ENCODE data around the gene ESR1. TPM values are rescaled to one million over a fixed set of nuclear protein-coding genes. Genes with fewer than 3 reads are reported as not detected.
"Not testable (repeated sequence)": the region's sequence is repeated elsewhere in the genome, so short reads cannot be mapped to it uniquely, and the experiment has no call there.

The ESR1 gene
- total RNA-seq, 2 experiments from 2014 or later, result 0.04 to 0.48 TPM

GRCh38 chr6:151958332-151958731 lies 150.8 kb downstream of the ESR1 start:
- no peak for ATAC-seq
- ChIA-PET POLR2A (no interaction called here), CTCF (no interaction called here)
- H3K27me3 Mint-ChIP-seq, result peaks cover 18% of the 10 kb centered on the region
- intact Hi-C loops (cut with DNase I, micrococcal nuclease), result no loop called here
- H3K27ac Mint-ChIP-seq, result no peak overlapping the region
- peaks cover 16% of the 10 kb centered on the region for H3K4me1 Mint-ChIP-seq
- H3K4me3 Mint-ChIP-seq, result no peak overlapping the region
- no peak for DNase-seq
- H3K9me3 Mint-ChIP-seq (ENCODE audit: low read depth), result peaks cover 7% of the 10 kb centered on the region
- no peaks in the 10 kb centered on the region for H3K36me3 Mint-ChIP-seq (ENCODE audit: low read depth)

DNA sequence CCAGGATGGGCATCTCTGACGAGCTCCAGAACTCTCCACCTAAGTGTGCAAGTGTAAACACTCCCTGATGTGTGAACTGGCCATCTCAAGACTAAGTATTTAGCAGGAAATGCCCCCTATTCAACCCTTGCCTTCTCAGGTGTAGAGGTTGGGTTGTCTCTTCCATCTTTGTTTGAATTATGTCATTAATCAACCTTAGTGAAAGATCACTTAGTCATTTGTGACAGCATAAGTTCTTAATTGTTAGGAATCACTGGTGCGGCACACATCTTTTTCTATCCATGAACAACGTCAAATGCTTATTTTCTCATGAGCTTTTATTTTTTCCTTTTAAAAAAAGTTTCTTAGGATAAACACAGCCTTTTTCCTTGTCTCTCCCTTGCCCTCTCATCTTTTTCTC lies 151.6 kb downstream of the ESR1 start:
- Mint-ChIP-seq H3K36me3 (ENCODE audit: low read depth) (no peaks in the 10 kb centered on the region), H3K4me1 (peaks cover 18% of the 10 kb centered on the region), H3K9me3 (ENCODE audit: low read depth) (peaks cover 7% of the 10 kb centered on the region), H3K27ac (no peak overlapping the region), H3K27me3 (peaks cover 20% of the 10 kb centered on the region), H3K4me3 (no peak overlapping the region)
- intact Hi-C loops (cut with DNase I, micrococcal nuclease), result no loop called here
- ChIA-PET POLR2A (no interaction called here), CTCF (interaction anchor here (1.4 kb wide), 1 partner anchor 136 kb away, joined by 3 read pairs; no protein-coding TSS in a partner anchor)
- DNase-seq (no peak), ATAC-seq (no peak)

DNA sequence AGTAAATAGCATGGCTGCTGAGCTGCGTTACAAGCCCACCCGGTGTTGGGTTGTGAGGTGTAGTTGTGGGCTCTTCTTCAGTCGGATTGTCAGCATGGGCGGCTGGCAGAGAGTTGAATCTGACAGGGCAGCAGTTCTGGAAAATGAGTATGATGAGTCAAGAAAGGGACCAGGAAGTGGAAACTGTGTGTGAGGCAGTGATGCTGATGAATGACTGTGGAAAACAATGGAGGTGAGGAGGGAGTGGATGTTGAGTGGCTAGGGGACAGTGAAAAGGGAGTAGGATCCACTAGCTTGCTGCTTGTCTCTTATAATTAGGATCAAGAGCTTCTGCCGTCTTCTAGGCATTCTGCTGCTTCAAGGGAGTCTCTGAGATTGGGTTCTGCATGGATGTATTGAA lies 154.3 kb downstream of the ESR1 start:
- POLR2A ChIA-PET, result no interaction called here
- peaks cover 23% of the 10 kb centered on the region for H3K27me3 Mint-ChIP-seq
- DNase-seq (peak; percentile 9), ATAC-seq (peak; percentile 66)
- CTCF ChIA-PET, result interaction anchor here (0.9 to 1.0 kb wide), 2 partner anchors 9 to 10 kb away, joined by 3 to 4 read pairs; no protein-coding TSS in a partner anchor
- peaks cover 18% of the 10 kb centered on the region for H3K4me1 Mint-ChIP-seq
- H3K4me3 Mint-ChIP-seq, result no peak overlapping the region
- no peaks in the 10 kb centered on the region for H3K36me3 Mint-ChIP-seq (ENCODE audit: low read depth)
- no peak overlapping the region for H3K27ac Mint-ChIP-seq
- H3K9me3 Mint-ChIP-seq (ENCODE audit: low read depth), result peaks cover 7% of the 10 kb centered on the region
- intact Hi-C loops (cut with DNase I, micrococcal nuclease), result loop anchor here (5.0 to 10.0 kb wide), 3 partner anchors 195 to 285 kb away; no protein-coding TSS in a partner anchor

DNA sequence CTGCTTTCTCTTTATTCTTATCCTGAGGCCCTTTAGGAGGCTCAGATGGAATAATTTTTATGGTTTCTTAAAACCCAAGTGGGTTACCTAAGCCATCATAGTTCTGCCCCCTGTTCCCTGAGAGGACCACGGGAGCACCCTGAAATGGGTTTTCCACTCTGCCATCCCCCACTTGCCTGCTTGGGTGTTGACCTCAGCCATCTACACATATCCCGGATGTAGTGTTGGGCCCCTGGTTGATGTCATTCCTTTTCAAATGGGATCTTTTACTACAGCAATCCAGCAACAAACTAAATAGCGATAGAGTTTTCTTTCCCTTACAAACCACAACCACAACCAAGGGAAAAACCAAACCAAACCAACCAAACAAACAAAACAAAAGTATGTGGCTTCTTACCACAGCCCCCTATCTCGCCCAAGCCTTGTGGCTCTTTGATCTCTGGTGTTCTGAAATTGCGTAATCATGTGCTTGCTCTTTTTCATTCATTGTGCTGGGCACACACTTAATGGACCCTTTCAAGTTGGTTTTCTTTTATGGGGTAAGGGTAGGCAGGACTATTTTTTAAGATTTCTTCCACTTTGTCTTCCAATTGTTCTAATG lies 154.9 kb downstream of the ESR1 start:
- ChIA-PET POLR2A (no interaction called here), CTCF (interaction anchor here (1.0 kb wide), 1 partner anchor 9 kb away, joined by 4 read pairs; no protein-coding TSS in a partner anchor)
- Mint-ChIP-seq H3K4me3 (no peak overlapping the region), H3K4me1 (peaks cover 18% of the 10 kb centered on the region), H3K9me3 (ENCODE audit: low read depth) (peaks cover 7% of the 10 kb centered on the region), H3K27me3 (peaks cover 27% of the 10 kb centered on the region), H3K27ac (no peak overlapping the region), H3K36me3 (ENCODE audit: low read depth) (peaks cover 1% of the 10 kb centered on the region)
- peak; percentile 72 for ATAC-seq
- peak; percentile 16 for DNase-seq
- intact Hi-C loops (cut with DNase I, micrococcal nuclease), result loop anchor here (5.0 to 10.0 kb wide), 3 partner anchors 195 to 285 kb away; no protein-coding TSS in a partner anchor

DNA sequence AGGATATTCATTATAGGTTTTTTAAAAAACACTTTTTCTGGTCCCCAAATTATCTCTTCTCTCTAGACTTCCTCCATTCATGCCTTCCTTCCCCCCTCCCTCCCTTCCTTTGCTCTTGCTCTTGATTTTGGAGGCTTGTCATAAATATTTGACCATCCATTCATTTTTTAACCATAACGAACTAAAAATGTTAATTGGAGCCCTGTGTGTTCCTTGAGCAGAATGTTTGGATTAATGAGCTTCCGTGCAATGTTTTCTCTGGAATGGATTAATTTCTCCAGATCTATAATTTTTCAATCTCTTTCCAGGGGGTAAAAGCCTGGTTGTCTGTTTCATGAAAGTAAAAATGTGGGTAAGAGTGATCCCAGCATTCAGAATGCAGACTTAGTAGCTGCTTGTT lies 155.5 kb downstream of the ESR1 start:
- peaks cover 7% of the 10 kb centered on the region for H3K9me3 Mint-ChIP-seq (ENCODE audit: low read depth)
- intact Hi-C loops (cut with DNase I, micrococcal nuclease), result loop anchor here (5.0 to 10.0 kb wide), 3 partner anchors 196 to 286 kb away; no protein-coding TSS in a partner anchor
- ATAC-seq (no peak), DNase-seq (no peak)
- peaks cover 4% of the 10 kb centered on the region for H3K36me3 Mint-ChIP-seq (ENCODE audit: low read depth)
- peaks cover 29% of the 10 kb centered on the region for H3K27me3 Mint-ChIP-seq
- no peak overlapping the region for H3K27ac Mint-ChIP-seq
- no peak overlapping the region for H3K4me3 Mint-ChIP-seq
- CTCF ChIA-PET, result interaction anchor here (0.8 to 1.4 kb wide), 2 partner anchors 13 to 527 kb away, joined by 3 read pairs; no protein-coding TSS in a partner anchor
- POLR2A ChIA-PET, result no interaction called here
- peaks cover 18% of the 10 kb centered on the region for H3K4me1 Mint-ChIP-seq

- H3K36me3 Mint-ChIP-seq (ENCODE audit: low read depth); ATAC-seq; DNase-seq; H3K4me3 Mint-ChIP-seq; H3K27ac Mint-ChIP-seq; POLR2A ChIA-PET; H3K9me3 Mint-ChIP-seq (ENCODE audit: low read depth): not testable (repeated sequence)
- intact Hi-C loops (cut with DNase I, micrococcal nuclease), result loop anchor here (5.0 to 10.0 kb wide), 3 partner anchors 197 to 287 kb away; no protein-coding TSS in a partner anchor
- CTCF ChIA-PET, result interaction anchor here (0.7 kb wide), 1 partner anchor 66 kb away, joined by 3 read pairs; no protein-coding TSS in a partner anchor
- Mint-ChIP-seq H3K4me1 (peaks cover 18% of the 10 kb centered on the region), H3K27me3 (peaks cover 34% of the 10 kb centered on the region)
Measured at GRCh38 chr6:151964412-151964811, 156.9 kb downstream of the ESR1 start.

DNA sequence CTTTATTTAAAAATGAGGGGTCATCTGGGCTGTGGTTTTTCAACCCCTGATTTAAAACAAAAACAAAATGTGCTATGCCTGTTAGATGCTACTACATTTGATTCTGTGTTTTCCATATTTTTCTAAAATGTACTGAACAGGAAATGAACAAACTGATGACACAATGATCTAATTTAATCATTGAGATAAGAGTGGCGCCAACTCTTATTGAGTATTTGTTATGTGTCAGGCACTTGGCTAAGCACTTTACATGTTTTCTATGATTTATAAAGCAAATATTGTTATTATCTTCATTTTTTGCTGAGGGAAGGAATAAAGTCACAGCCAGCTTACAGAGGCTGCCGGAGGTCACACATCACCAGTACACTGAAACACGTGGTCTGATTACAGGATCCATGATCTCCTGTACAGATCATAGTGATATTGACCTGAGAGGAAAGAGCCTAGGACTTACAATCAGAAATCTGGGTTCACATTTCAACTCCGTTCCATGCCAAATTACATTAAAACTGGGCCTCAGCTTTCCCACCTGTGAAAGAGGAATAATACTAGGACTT lies 166.7 kb downstream of the ESR1 start:
- no peak for ATAC-seq
- DNase-seq, result no peak
- intact Hi-C loops (cut with DNase I, micrococcal nuclease), result no loop called here
- no peaks in the 10 kb centered on the region for H3K36me3 Mint-ChIP-seq (ENCODE audit: low read depth)
- CTCF ChIA-PET, result no interaction called here
- H3K4me1 Mint-ChIP-seq, result no peaks in the 10 kb centered on the region
- no peak overlapping the region for H3K27ac Mint-ChIP-seq
- peaks cover 2% of the 10 kb centered on the region for H3K27me3 Mint-ChIP-seq
- POLR2A ChIA-PET, result no interaction called here
- no peak overlapping the region for H3K4me3 Mint-ChIP-seq
- no peaks in the 10 kb centered on the region for H3K9me3 Mint-ChIP-seq (ENCODE audit: low read depth)

GRCh38 chr6:151975795-151976194 lies 168.3 kb downstream of the ESR1 start:
- CTCF ChIA-PET, result interaction anchor here (1.2 kb wide), 1 partner anchor 12 kb away, joined by 3 read pairs; no protein-coding TSS in a partner anchor
- intact Hi-C loops (cut with DNase I, micrococcal nuclease), result no loop called here
- Mint-ChIP-seq H3K27me3 (peaks cover 2% of the 10 kb centered on the region), H3K36me3 (ENCODE audit: low read depth) (no peaks in the 10 kb centered on the region), H3K27ac (no peak overlapping the region), H3K9me3 (ENCODE audit: low read depth) (no peaks in the 10 kb centered on the region), H3K4me1 (no peaks in the 10 kb centered on the region), H3K4me3 (no peak overlapping the region)
- DNase-seq, result no peak
- POLR2A ChIA-PET, result no interaction called here
- no peak for ATAC-seq

DNA sequence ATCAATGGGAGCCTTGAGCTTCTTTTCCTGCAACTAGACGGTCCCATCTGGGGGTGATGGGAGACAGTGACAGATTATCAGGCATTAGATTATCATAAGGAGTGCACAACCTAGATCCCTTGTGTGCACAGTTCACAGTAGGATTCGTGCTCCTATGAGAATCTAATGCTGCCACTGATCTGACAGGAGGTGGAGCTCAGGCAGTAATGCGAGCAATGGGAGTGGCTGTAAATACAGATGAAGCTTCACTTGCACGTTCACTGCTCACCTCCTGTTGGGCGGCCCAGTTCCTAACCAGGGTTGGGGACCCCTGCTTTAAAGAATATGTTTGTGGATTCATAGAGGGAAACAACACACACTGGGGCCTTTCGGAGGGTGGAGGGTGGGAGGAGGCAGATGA lies 180.7 kb downstream of the ESR1 start:
- H3K4me1 Mint-ChIP-seq; H3K9me3 Mint-ChIP-seq (ENCODE audit: low read depth); DNase-seq; H3K36me3 Mint-ChIP-seq (ENCODE audit: low read depth); H3K27ac Mint-ChIP-seq; POLR2A ChIA-PET; H3K4me3 Mint-ChIP-seq; H3K27me3 Mint-ChIP-seq; ATAC-seq; CTCF ChIA-PET; intact Hi-C loops (cut with DNase I, micrococcal nuclease): not testable (repeated sequence)

- DNase-seq, result no peak
- Mint-ChIP-seq H3K36me3 (ENCODE audit: low read depth) (no peaks in the 10 kb centered on the region), H3K4me3 (no peak overlapping the region), H3K27ac (no peak overlapping the region), H3K4me1 (no peaks in the 10 kb centered on the region), H3K27me3 (no peaks in the 10 kb centered on the region), H3K9me3 (ENCODE audit: low read depth) (no peaks in the 10 kb centered on the region)
- CTCF ChIA-PET, result interaction anchor here (1.0 kb wide), 1 partner anchor 8 kb away, joined by 3 read pairs; no protein-coding TSS in a partner anchor
- POLR2A ChIA-PET, result no interaction called here
- no peak for ATAC-seq
- intact Hi-C loops (cut with DNase I, micrococcal nuclease), result no loop called here
Measured at GRCh38 chr6:151992091-151992490, 184.6 kb downstream of the ESR1 start.

- Mint-ChIP-seq H3K9me3 (ENCODE audit: low read depth) (no peaks in the 10 kb centered on the region), H3K4me1 (no peaks in the 10 kb centered on the region), H3K27me3 (no peaks in the 10 kb centered on the region), H3K27ac (no peak overlapping the region), H3K36me3 (ENCODE audit: low read depth) (no peaks in the 10 kb centered on the region), H3K4me3 (no peak overlapping the region)
- ATAC-seq (no peak), DNase-seq (no peak)
- POLR2A ChIA-PET, result no interaction called here
- CTCF ChIA-PET, result interaction anchor here (0.6 to 0.9 kb wide), 2 partner anchors 150 to 205 kb away, joined by 3 read pairs; no protein-coding TSS in a partner anchor
- intact Hi-C loops (cut with DNase I, micrococcal nuclease), result no loop called here
Measured at GRCh38 chr6:151993364-151993763, 185.9 kb downstream of the ESR1 start.

GRCh38 chr6:151998784-151999183 lies 191.3 kb downstream of the ESR1 start:
- Mint-ChIP-seq H3K4me3 (no peak overlapping the region), H3K9me3 (ENCODE audit: low read depth) (no peaks in the 10 kb centered on the region), H3K4me1 (no peaks in the 10 kb centered on the region), H3K27me3 (no peaks in the 10 kb centered on the region), H3K36me3 (ENCODE audit: low read depth) (no peaks in the 10 kb centered on the region), H3K27ac (no peak overlapping the region)
- POLR2A ChIA-PET, result no interaction called here
- CTCF ChIA-PET, result no interaction called here
- no peak for DNase-seq
- no peak for ATAC-seq
- intact Hi-C loops (cut with DNase I, micrococcal nuclease), result no loop called here
